ENCODE data around the gene ZNF512B. TPM values are rescaled to one million over a fixed set of nuclear protein-coding genes. Genes with fewer than 3 reads are reported as not detected.

The ZNF512B gene, protein sequence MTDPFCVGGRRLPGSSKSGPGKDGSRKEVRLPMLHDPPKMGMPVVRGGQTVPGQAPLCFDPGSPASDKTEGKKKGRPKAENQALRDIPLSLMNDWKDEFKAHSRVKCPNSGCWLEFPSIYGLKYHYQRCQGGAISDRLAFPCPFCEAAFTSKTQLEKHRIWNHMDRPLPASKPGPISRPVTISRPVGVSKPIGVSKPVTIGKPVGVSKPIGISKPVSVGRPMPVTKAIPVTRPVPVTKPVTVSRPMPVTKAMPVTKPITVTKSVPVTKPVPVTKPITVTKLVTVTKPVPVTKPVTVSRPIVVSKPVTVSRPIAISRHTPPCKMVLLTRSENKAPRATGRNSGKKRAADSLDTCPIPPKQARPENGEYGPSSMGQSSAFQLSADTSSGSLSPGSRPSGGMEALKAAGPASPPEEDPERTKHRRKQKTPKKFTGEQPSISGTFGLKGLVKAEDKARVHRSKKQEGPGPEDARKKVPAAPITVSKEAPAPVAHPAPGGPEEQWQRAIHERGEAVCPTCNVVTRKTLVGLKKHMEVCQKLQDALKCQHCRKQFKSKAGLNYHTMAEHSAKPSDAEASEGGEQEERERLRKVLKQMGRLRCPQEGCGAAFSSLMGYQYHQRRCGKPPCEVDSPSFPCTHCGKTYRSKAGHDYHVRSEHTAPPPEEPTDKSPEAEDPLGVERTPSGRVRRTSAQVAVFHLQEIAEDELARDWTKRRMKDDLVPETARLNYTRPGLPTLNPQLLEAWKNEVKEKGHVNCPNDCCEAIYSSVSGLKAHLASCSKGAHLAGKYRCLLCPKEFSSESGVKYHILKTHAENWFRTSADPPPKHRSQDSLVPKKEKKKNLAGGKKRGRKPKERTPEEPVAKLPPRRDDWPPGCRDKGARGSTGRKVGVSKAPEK
- total RNA-seq: 9.9 and 10.3 TPM in 2 replicates

DNA sequence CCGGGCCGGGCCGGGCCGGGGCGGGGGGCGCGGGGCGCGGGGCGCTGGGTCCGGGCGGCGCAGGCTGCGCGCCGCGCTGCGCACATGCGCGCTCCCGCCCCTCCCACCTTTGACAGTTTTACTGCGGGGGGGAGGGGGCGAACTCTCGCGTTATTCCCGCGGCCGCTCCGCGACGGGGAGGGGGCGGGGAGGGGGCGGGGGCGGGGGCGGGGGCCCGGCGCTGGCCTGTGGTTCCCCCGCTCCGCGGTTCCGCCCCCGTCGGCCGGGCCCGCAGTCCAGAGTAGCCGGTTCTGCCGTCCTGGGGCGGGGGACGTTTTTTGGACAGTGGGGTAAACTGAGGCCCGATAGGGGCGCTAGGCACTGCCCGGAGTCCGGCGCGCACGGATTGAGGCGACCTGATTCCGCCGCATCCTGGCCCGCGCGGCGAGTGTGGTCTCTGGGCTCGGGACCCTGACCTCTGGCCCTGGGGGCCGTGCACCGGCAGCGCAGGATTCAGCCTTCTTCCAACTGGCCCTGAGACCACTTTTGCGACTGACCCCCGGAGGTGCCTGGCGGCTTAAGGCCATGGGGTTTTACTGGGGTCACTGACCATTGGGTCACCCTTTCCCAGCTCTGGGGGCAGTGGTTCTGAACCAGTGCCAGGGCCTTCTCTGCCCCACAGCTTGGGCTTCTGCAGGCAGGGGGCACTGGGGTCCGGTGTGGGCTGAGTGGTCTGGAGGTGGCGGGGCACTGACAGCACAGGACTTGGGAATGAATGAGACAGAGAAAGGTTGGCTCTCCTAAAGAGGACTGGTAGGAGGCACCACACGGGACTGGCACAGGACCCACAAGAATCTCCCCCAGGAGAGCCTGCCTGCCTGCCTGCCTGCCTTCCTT, at the start of gene ZNF512B:
Gene ZNF512B, minus strand, starts transcription at position 93 of the 876 bp plus-strand sequence. CDS start 1,980 bp downstream, outside the sequence.

GRCh38 chr20:63980806-63981728, 11.3 kb upstream of the ZNF512B start, which contains the start of gene PRPF6:
TSS of gene PRPF6 (plus strand) at chr20:63981132. CDS start at chr20:63981246, 114 bp downstream.

DNA sequence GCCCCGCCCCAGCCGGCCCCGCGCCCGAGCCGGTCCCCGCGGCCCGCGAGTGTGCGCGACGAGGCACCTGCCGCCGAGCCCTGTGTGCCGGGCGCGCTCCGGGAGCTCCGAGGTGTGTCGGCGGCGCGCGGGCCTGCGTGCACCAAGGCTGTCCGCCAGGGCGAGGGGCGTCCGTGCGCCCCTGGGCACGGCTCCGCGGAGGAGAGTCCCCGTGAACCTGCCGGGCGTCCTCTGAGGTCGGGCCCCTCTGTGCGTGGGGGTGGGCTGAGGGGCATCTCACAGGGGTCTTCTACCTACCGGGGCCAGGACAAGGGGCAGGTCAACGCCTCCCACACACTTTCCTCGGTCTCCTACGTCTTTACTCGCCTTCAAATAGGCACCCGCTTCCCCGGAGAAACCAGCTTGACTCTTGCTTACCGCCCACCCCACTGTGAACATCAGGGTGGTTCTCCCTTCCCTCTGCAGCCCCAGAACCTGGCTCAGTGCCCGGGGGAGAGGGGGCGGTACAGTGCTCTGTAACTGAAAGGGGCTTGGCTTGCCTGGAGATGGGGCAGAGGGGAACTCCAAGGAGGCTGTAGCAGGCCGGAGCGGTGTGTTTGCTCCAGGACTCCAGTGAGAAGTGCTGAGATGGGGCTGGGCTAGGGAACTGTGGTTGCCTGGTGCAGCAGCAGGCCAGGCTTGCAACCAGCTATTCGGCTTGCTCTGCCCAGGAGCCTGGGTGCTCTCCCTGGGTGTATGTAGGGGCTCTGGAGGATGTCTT, 10.0 kb upstream of the ZNF512B start, which contains the start of gene SAMD10:
Gene SAMD10, minus strand, starts transcription at position 86 of the 760 bp plus-strand sequence. CDS start 175 bp downstream, outside the sequence.

GRCh38 chr20:63955827-63956663, 13.7 kb downstream of the ZNF512B start, which contains the start of gene UCKL1:
TSS of gene UCKL1 (minus strand) at chr20:63956416. CDS start at chr20:63956372, 44 bp downstream.

Other genes with a start within 250 kb of the ZNF512B start
- 2.2 and 4.3 TPM in 2 replicates for gene LIME1, start 233.3 kb downstream of the ZNF512B start, total RNA-seq
- gene SLC2A4RG, start 230.2 kb downstream of the ZNF512B start, total RNA-seq: 12.4 and 12.5 TPM in 2 replicates
- gene ZBTB46, start 138.7 kb downstream of the ZNF512B start, total RNA-seq: 7.8 and 12.8 TPM in 2 replicates
- not detected in 2 replicates for gene ABHD16B, start 108.4 kb downstream of the ZNF512B start, total RNA-seq
- gene TPD52L2, start 104.7 kb downstream of the ZNF512B start, total RNA-seq: 101 and 131 TPM in 2 replicates
- gene DNAJC5, start 74.8 kb downstream of the ZNF512B start, total RNA-seq: 82.5 and 84.7 TPM in 2 replicates
- gene UCKL1, start 13.5 kb downstream of the ZNF512B start, total RNA-seq: 25.3 and 29.2 TPM in 2 replicates
- gene SAMD10, start 9.7 kb upstream of the ZNF512B start, total RNA-seq: 1.8 and 2.2 TPM in 2 replicates
- gene PRPF6, start 11.2 kb upstream of the ZNF512B start, total RNA-seq: 76.2 and 81.9 TPM in 2 replicates
- gene C20orf204, start 66.3 kb upstream of the ZNF512B start, total RNA-seq: 1.9 TPM in 2 replicates
- gene SOX18, start 79.7 kb upstream of the ZNF512B start, total RNA-seq: 16.0 and 23.7 TPM in 2 replicates
- 25.1 and 39.3 TPM in 2 replicates for gene TCEA2, start 93.3 kb upstream of the ZNF512B start, total RNA-seq
- gene RGS19, start 109.6 kb upstream of the ZNF512B start, total RNA-seq: 17.0 and 17.5 TPM in 2 replicates
- gene OPRL1, start 110.2 kb upstream of the ZNF512B start, total RNA-seq: 1.3 and 2.6 TPM in 2 replicates
- gene LKAAEAR1, start 114.5 kb upstream of the ZNF512B start, total RNA-seq: not detected in 2 replicates
- gene NPBWR2, start 137.6 kb upstream of the ZNF512B start, total RNA-seq: not detected in 2 replicates
- not detected in 2 replicates for gene MYT1, start 194.5 kb upstream of the ZNF512B start, total RNA-seq